T-helper 1 cell treated with Interleukin-12 subunit alpha and Interleukin-12 subunit beta and Interleukin-4 antibody, amounts not matched to agents 30 ng/mL and 1 ng/mL, for 36 hours (primary cell): ENCODE data around the gene MCEMP1. TPM values are rescaled to one million over a fixed set of nuclear protein-coding genes. Genes with fewer than 3 reads are reported as not detected.

Experiments used
- intact Hi-C: fragments of 100-400 bp; cut with micrococcal nuclease; formaldehyde crosslinking; loops from one replicate; pipeline ENCODE4 v1.15.1; 2024
- total RNA-seq: library from RNA; stranded (reverse); gene quantifications from 2 replicates; pipeline ENCODE4 v1.2.3, GENCODE V29; 2022

Gene MCEMP1
- total RNA-seq, 1 donor from 2014 or later, result not detected

- intact Hi-C loops, result no loop called here
Measured at GRCh38 chr19:7722231-7722651, 45.4 kb downstream of the MCEMP1 start.

GRCh38 chr19:7725791-7726190 is 48.9 kb downstream of the MCEMP1 start:
- intact Hi-C loops, result no loop called here

- intact Hi-C loops, result no loop called here
Measured at GRCh38 chr19:7729211-7729610, 52.3 kb downstream of the MCEMP1 start.

Other genes with a start within 250 kb of the MCEMP1 start
- 0.42 and 0.98 TPM in 2 replicates for gene PEX11G, start 188.1 kb upstream of the MCEMP1 start, total RNA-seq
- gene ZNF358, start 161.0 kb upstream of the MCEMP1 start, total RNA-seq, result 5.3 and 5.9 TPM in 2 replicates
- gene MCOLN1, start 154.5 kb upstream of the MCEMP1 start, total RNA-seq, result 15.8 and 18.4 TPM in 2 replicates
- gene PNPLA6, start 141.4 kb upstream of the MCEMP1 start, total RNA-seq, result 143 and 148 TPM in 2 replicates
- 0.34 and 0.39 TPM in 2 replicates for gene CAMSAP3, start 81.2 kb upstream of the MCEMP1 start, total RNA-seq
- gene XAB2, start 47.5 kb upstream of the MCEMP1 start, total RNA-seq, result 46.1 and 47.0 TPM in 2 replicates
- 119 and 124 TPM in 2 replicates for gene PET100, start 47.3 kb upstream of the MCEMP1 start, total RNA-seq
- gene PCP2, start 43.4 kb upstream of the MCEMP1 start, total RNA-seq, result 1.7 and 1.9 TPM in 2 replicates
- 148 and 152 TPM in 2 replicates for gene STXBP2, start 40.0 kb upstream of the MCEMP1 start, total RNA-seq
- gene RETN, start 8.0 kb upstream of the MCEMP1 start, total RNA-seq, result not detected in 2 replicates
- gene TRAPPC5, start 3.7 kb downstream of the MCEMP1 start, total RNA-seq, result 77.3 and 82.9 TPM in 2 replicates
- gene FCER2, start 25.0 kb downstream of the MCEMP1 start, total RNA-seq, result not detected in 2 replicates
- not detected in 2 replicates for gene CLEC4G, start 55.0 kb downstream of the MCEMP1 start, total RNA-seq
- not detected in 2 replicates for gene CD209, start 70.4 kb downstream of the MCEMP1 start, total RNA-seq
- not detected in 2 replicates for gene CLEC4M, start 86.2 kb downstream of the MCEMP1 start, total RNA-seq
- gene EVI5L, start 153.1 kb downstream of the MCEMP1 start, total RNA-seq, result 9.1 and 9.6 TPM in 2 replicates
- 0.22 and 0.34 TPM in 2 replicates for gene PRR36, start 197.3 kb downstream of the MCEMP1 start, total RNA-seq
- not detected in 2 replicates for gene LRRC8E, start 211.4 kb downstream of the MCEMP1 start, total RNA-seq
- gene MAP2K7, start 226.8 kb downstream of the MCEMP1 start, total RNA-seq, result 45.6 and 48.7 TPM in 2 replicates
- 4.6 TPM in 2 replicates for gene TGFBR3L, start 237.7 kb downstream of the MCEMP1 start, total RNA-seq
- 22.5 and 28.5 TPM in 2 replicates for gene SNAPC2, start 243.2 kb downstream of the MCEMP1 start, total RNA-seq
- not detected in 2 replicates for gene CTXN1, start 249.0 kb downstream of the MCEMP1 start, total RNA-seq